CD14-positive monocyte (primary cell): ENCODE measurements around the gene BFSP2. TPM values are rescaled to one million over a fixed set of nuclear protein-coding genes. Genes with fewer than 3 reads are reported as not detected.

Experiments used
- DNase-seq, 3 donors: peaks; one replicate each; pipeline ENCODE4 v3.0.0-alpha.2; 2011 to 2022
- H2AFZ ChIP-seq: 2 replicates; pipeline ENCODE4 v1.6.0; 2012; ENCODE audit warnings: mild to moderate bottlenecking, low read depth, low read length, inconsistent platforms; ENCODE audit not compliant: insufficient read depth, poor library complexity, severe bottlenecking
- H3K27ac ChIP-seq, 2 donors: 1 replicate in 1 of 2; 2 replicates in 1 of 2; pipeline ENCODE4 v1.5.1; 2012 to 2013; ENCODE audit warnings: low read length in 2 of 2, control low read depth in 1 of 2, inconsistent platforms in 1 of 2, low read depth in 1 of 2, mild to moderate bottlenecking in 1 of 2
- H3K27me3 ChIP-seq, 2 donors: one replicate each; pipeline versions ENCODE4 v1.6.0 to v1.6.1; 2011 to 2013; ENCODE audit warnings: low read length in 2 of 2; ENCODE audit not compliant: control insufficient read depth in 2 of 2, insufficient read depth in 2 of 2
- H3K36me3 ChIP-seq, 2 donors: replicated peaks in 1 of 2; 1 replicate in 1 of 2; 2 replicates in 1 of 2; pipeline versions ENCODE4 v1.5.1 to v1.6.1; 2012 to 2013; ENCODE audit warnings: low read length in 2 of 2, control low read depth in 1 of 2, inconsistent platforms in 1 of 2, mild to moderate bottlenecking in 1 of 2; ENCODE audit not compliant: insufficient read depth in 2 of 2, control insufficient read depth in 1 of 2
- H3K4me1 ChIP-seq, 2 donors: 1 replicate in 1 of 2; 2 replicates in 1 of 2; pipeline versions ENCODE4 v1.5.1 to v1.6.1; 2012 to 2013; ENCODE audit warnings: low read length in 2 of 2, control low read depth in 1 of 2, inconsistent platforms in 1 of 2, mild to moderate bottlenecking in 1 of 2, moderate library complexity in 1 of 2; ENCODE audit not compliant: insufficient read depth in 2 of 2, control insufficient read depth in 1 of 2
- H3K4me2 ChIP-seq: replicated peaks from 2 replicates; pipeline ENCODE3; 2012; ENCODE audit warnings: low read length, moderate library complexity, mild to moderate bottlenecking; ENCODE audit not compliant: poor library complexity, severe bottlenecking; ENCODE audit errors: extremely low read depth
- H3K4me3 ChIP-seq, 3 experiments: fragments of 200-600 bp in 1 of 3; sonication (generic) in 1 of 3; replicated peaks in 1 of 3; 1 replicate in 2 of 3; 2 replicates in 1 of 3; pipeline ENCODE4 v1.5.1; 2011 to 2013; ENCODE audit warnings: low read length in 3 of 3, mild to moderate bottlenecking in 3 of 3, control low read depth in 2 of 3, low read depth in 2 of 3, inconsistent platforms in 1 of 3, moderate library complexity in 1 of 3
- H3K79me2 ChIP-seq: 2 replicates; pipeline ENCODE4 v1.6.0; 2012; ENCODE audit warnings: mild to moderate bottlenecking, control low read depth, inconsistent platforms, low read length, moderate library complexity; ENCODE audit not compliant: insufficient read depth
- H3K9ac ChIP-seq: 2 replicates; pipeline ENCODE4 v1.6.0; 2017; ENCODE audit warnings: low read length, mild to moderate bottlenecking; ENCODE audit not compliant: insufficient read depth, poor library complexity, severe bottlenecking
- H3K9me3 ChIP-seq, 2 donors: replicated peaks in 1 of 2; 1 replicate in 1 of 2; 2 replicates in 1 of 2; pipeline versions ENCODE4 v1.5.1 to v1.6.1; 2012 to 2013; ENCODE audit warnings: low read length in 2 of 2, control low read depth in 1 of 2; ENCODE audit not compliant: control insufficient read depth in 1 of 2, insufficient read depth in 1 of 2
- H4K20me1 ChIP-seq: 2 replicates; pipeline ENCODE4 v1.6.0; 2012; ENCODE audit warnings: mild to moderate bottlenecking, low read length, control low read depth, moderate library complexity; ENCODE audit not compliant: insufficient read depth
- H3K27ac Mint-ChIP-seq, 7 donors: one replicate each; pipeline ENCODE4 v1.8.0; 2020; ENCODE audit warnings: mild to moderate bottlenecking in 7 of 7, mixed read lengths in 7 of 7, moderate library complexity in 6 of 7, inconsistent platforms in 2 of 7
- H3K27me3 Mint-ChIP-seq, 3 donors: one replicate each; pipeline ENCODE4 v1.8.0; 2021 to 2022; ENCODE audit warnings: low read depth in 3 of 3, mild to moderate bottlenecking in 3 of 3, mixed read lengths in 3 of 3, moderate library complexity in 3 of 3, inconsistent platforms in 1 of 3
- H3K36me3 Mint-ChIP-seq, 2 donors: one replicate each; pipeline ENCODE4 v1.8.0; 2020; ENCODE audit warnings: mixed read lengths in 2 of 2, inconsistent platforms in 1 of 2, mild to moderate bottlenecking in 1 of 2
- H3K4me1 Mint-ChIP-seq: one replicate; pipeline ENCODE4 v1.8.0; 2020; ENCODE audit warnings: mild to moderate bottlenecking, mixed read lengths
- H3K4me3 Mint-ChIP-seq, 2 donors: one replicate each; pipeline ENCODE4 v1.8.0; 2020; ENCODE audit warnings: mild to moderate bottlenecking in 2 of 2, mixed read lengths in 2 of 2, moderate library complexity in 1 of 2
- H3K9me3 Mint-ChIP-seq, 7 donors: one replicate each; pipeline ENCODE4 v1.8.0; 2020 to 2022; ENCODE audit warnings: mixed read lengths in 7 of 7, mild to moderate bottlenecking in 6 of 7, moderate library complexity in 6 of 7, inconsistent platforms in 2 of 7
- WGBS: methylation state at CpG from one replicate; pipeline ENCODE4 v1.1.5; 2013; ENCODE audit warnings: missing lambda C conversion rate; ENCODE audit not compliant: insufficient coverage; 5-methylcytosine and 5-hydroxymethylcytosine counted together
- intact Hi-C, 2 donors: fragments of 100-400 bp; cut with micrococcal nuclease; formaldehyde crosslinking; loops; one replicate each; pipeline versions ENCODE4 v1.15.0 to v1.15.1; 2023
- polyA plus RNA-seq, 3 donors: library from polyadenylated mRNA; depleted of rRNA in 1 of 3; unstranded in 2 of 3; stranded (reverse) in 1 of 3; fragments of 300-500 nt in 2 of 3; fragments of >200 nt in 1 of 3; fragmentation: Illumina TruSeq in 2 of 3; gene quantifications; 1 replicate in 2 of 3; 2 replicates in 1 of 3; pipeline ENCODE4 v1.2.3, GENCODE V29; 2012 to 2021
- TF ChIP-seq, protein P1 (sequence below): fragments of 200-600 bp; IDR thresholded peaks from one replicate; pipeline ENCODE4 v1.8.0; 2022; ENCODE audit warnings: antibody characterized with exemption, mild to moderate bottlenecking

The BFSP2 gene
- polyA plus RNA-seq, 3 donors: not detected

DNA sequence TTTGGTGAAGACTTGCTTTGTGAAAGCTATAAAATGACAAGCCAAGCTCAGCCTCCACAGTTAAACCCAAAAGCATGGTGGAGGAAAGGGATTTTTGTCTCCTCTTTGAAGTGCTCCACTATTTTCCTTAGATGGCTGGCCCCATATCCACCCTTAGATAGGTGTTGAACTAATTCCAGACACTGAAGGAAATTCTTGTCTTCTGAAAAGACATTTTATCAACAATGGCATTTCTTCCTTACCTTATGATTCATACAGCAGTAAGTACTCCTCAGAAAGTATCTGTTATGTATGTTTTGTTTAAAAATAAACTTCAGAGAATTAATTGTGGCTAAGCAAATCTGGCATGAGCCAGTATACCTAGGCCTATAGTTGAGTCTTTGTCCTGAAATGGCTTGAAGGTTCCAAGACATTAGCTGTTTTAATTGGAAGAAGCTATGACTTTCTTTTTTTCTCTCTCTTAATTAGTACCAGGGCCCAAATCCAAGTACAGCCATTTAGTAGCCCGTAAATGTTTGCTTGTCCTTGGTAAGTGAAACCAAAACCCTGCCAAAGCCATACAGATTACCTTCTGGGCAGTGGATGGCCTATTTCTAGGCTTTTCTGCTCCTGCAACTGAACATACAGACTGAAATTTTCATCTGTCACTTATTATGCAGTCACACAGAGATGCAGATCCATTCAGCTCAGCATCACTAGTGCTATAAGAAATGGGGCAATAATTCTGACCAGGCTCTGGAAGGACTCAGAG, 5.1 kb upstream of the BFSP2 start:
- no peaks in the 10 kb centered on the region for H3K36me3 ChIP-seq
- no peaks in the 10 kb centered on the region for H3K79me2 ChIP-seq
- no peaks in the 10 kb centered on the region for H3K36me3 Mint-ChIP-seq
- intact Hi-C loops: no loop called here
- H3K4me1 Mint-ChIP-seq: peaks cover 3% of the 10 kb centered on the region
- no peak overlapping the region for H3K4me3 ChIP-seq
- H3K27me3 Mint-ChIP-seq: peaks cover 2 to 8% (median 4%) of the 10 kb centered on the region in 3 donors
- H3K27ac ChIP-seq: no peak overlapping the region
- H3K4me3 Mint-ChIP-seq: no peak overlapping the region
- TF ChIP-seq, protein P1, sequence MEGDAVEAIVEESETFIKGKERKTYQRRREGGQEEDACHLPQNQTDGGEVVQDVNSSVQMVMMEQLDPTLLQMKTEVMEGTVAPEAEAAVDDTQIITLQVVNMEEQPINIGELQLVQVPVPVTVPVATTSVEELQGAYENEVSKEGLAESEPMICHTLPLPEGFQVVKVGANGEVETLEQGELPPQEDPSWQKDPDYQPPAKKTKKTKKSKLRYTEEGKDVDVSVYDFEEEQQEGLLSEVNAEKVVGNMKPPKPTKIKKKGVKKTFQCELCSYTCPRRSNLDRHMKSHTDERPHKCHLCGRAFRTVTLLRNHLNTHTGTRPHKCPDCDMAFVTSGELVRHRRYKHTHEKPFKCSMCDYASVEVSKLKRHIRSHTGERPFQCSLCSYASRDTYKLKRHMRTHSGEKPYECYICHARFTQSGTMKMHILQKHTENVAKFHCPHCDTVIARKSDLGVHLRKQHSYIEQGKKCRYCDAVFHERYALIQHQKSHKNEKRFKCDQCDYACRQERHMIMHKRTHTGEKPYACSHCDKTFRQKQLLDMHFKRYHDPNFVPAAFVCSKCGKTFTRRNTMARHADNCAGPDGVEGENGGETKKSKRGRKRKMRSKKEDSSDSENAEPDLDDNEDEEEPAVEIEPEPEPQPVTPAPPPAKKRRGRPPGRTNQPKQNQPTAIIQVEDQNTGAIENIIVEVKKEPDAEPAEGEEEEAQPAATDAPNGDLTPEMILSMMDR: no peak
- H3K27me3 ChIP-seq: no peaks in the 10 kb centered on the region
- peaks cover 0 to 5% (median 0%) of the 10 kb centered on the region in 7 donors for H3K9me3 Mint-ChIP-seq
- H3K9me3 ChIP-seq: peaks cover 0 to 4% of the 10 kb centered on the region in 2 donors
- H2AFZ ChIP-seq: no peak overlapping the region
- H3K4me1 ChIP-seq: no peaks in the 10 kb centered on the region
- no peak overlapping the region for H3K27ac Mint-ChIP-seq
- H4K20me1 ChIP-seq: no peaks in the 10 kb centered on the region
- no peak overlapping the region for H3K9ac ChIP-seq
- DNase-seq: no peak
- H3K4me2 ChIP-seq: no peak overlapping the region
- 100% methylated on average over 1 of the region's 1 CpG for WGBS

DNA sequence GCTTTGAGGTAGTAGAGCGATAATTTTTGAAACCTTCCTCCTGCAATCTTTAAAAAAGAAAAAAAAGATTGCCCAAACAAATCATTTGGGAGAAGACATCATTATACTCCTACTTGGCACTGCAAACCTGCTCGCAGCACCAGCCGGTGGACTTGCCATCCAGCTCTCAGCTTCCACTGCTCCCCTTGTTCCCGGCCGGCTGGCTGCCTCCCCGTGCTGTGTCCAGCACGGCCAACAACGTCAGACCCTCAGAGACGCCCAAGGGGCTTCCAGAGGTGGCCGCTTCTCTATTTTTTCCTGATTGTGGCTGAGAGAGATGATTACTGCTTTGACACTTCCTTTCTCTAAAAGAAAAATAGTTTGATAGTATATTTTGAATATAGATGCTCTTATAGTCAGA, 3.0 kb upstream of the BFSP2 start:
- no peak for DNase-seq
- Histone ChIP-seq H3K4me2 (no peak overlapping the region), H3K79me2 (no peaks in the 10 kb centered on the region), H3K4me1 (no peaks in the 10 kb centered on the region), H3K4me3 (no peak overlapping the region), H3K27me3 (no peaks in the 10 kb centered on the region), H3K9me3 (peaks cover 0 to 4% of the 10 kb centered on the region in 2 donors), H3K9ac (no peak overlapping the region), H4K20me1 (no peaks in the 10 kb centered on the region), H3K27ac (no peak overlapping the region), H2AFZ (no peak overlapping the region), H3K36me3 (no peaks in the 10 kb centered on the region)
- Mint-ChIP-seq H3K27me3 (peaks cover 0 to 5% (median 2%) of the 10 kb centered on the region in 3 donors), H3K27ac (no peak overlapping the region), H3K9me3 (peaks cover 0 to 5% (median 0%) of the 10 kb centered on the region in 7 donors), H3K4me1 (peaks cover 3% of the 10 kb centered on the region), H3K4me3 (no peak overlapping the region), H3K36me3 (no peaks in the 10 kb centered on the region)
- 96% methylated on average over 6 of the region's 10 CpGs for whole genome bisulfite sequencing
- TF ChIP-seq, protein P1: no peak
- intact Hi-C loops: no loop called here
